MM.1S (cell line): ENCODE results near the gene UBLCP1.
A peak's percentile ranks its signal among the peaks of the same experiment; 100 is the strongest.

Experiments
- DNase-seq: peaks from one replicate; pipeline ENCODE4 v3.0.0-alpha.2; 2015
- H2AFZ ChIP-seq: fragments of 300-600 bp; sonication (generic); 2 replicates; pipeline ENCODE4 v1.6.0; 2016; ENCODE audit warnings: antibody characterized with exemption, low read length
- H3F3A ChIP-seq: fragments of 300-600 bp; sonication (generic); 2 replicates; pipeline ENCODE4 v1.6.1; 2016; ENCODE audit warnings: mild to moderate bottlenecking, antibody characterized with exemption, low read length, moderate library complexity, mixed read lengths; ENCODE audit not compliant: insufficient read depth
- H3K27ac ChIP-seq: fragments of 300-600 bp; sonication (generic); 2 replicates; pipeline ENCODE4 v1.5.1; 2016; ENCODE audit warnings: mild to moderate bottlenecking, low read length
- H3K27me3 ChIP-seq: fragments of 300-600 bp; sonication (generic); replicated peaks from 2 replicates; pipeline ENCODE4 v1.6.0; 2016; ENCODE audit warnings: low read length; ENCODE audit not compliant: insufficient read depth
- H3K36me3 ChIP-seq: fragments of 300-600 bp; sonication (generic); replicated peaks from 2 replicates; pipeline ENCODE4 v1.6.1; 2016; ENCODE audit warnings: mild to moderate bottlenecking, low read length, mixed read lengths; ENCODE audit not compliant: insufficient read depth
- H3K4me1 ChIP-seq: fragments of 300-600 bp; sonication (generic); 2 replicates; pipeline ENCODE4 v1.6.1; 2016; ENCODE audit warnings: low read length, mixed read lengths
- H3K4me2 ChIP-seq: fragments of 300-600 bp; sonication (generic); 2 replicates; pipeline ENCODE4 v1.6.0; 2016; ENCODE audit warnings: low read depth, low read length
- H3K4me3 ChIP-seq: fragments of 300-600 bp; sonication (generic); 2 replicates; pipeline ENCODE4 v1.5.1; 2016; ENCODE audit warnings: low read length, mixed read lengths
- H3K79me2 ChIP-seq: fragments of 300-600 bp; sonication (generic); 2 replicates; pipeline ENCODE4 v1.6.1; 2016; ENCODE audit warnings: mixed run types, low read length, mixed read lengths
- H3K9ac ChIP-seq: fragments of 300-600 bp; sonication (generic); 2 replicates; pipeline ENCODE4 v1.6.1; 2016; ENCODE audit warnings: low read length, mixed read lengths
- H3K9me2 ChIP-seq: fragments of 300-600 bp; sonication (generic); replicated peaks from 2 replicates; pipeline ENCODE4 v1.6.1; 2016; ENCODE audit warnings: mild to moderate bottlenecking, low read length, mixed read lengths; ENCODE audit not compliant: insufficient read depth
- H3K9me3 ChIP-seq: fragments of 300-600 bp; sonication (generic); replicated peaks from 2 replicates; pipeline ENCODE4 v1.6.1; 2016; ENCODE audit warnings: mild to moderate bottlenecking, low read length, mixed read lengths; ENCODE audit not compliant: insufficient read depth
- H4K20me1 ChIP-seq: fragments of 300-600 bp; sonication (generic); 2 replicates; pipeline ENCODE4 v1.6.1; 2016; ENCODE audit warnings: mild to moderate bottlenecking, low read length, moderate library complexity, mixed read lengths; ENCODE audit not compliant: insufficient read depth
- EZH2 ChIP-seq: fragments of 300-600 bp; sonication (generic); optimal IDR thresholded peaks from 2 replicates; pipeline ENCODE3; 2017; ENCODE audit warnings: low read depth, mild to moderate bottlenecking, antibody characterized with exemption, low read length, mixed read lengths
- EZH2phosphoT487 ChIP-seq: fragments of 300-600 bp; sonication (generic); IDR thresholded peaks from 2 replicates; pipeline ENCODE4 v1.6.1; 2018; ENCODE audit warnings: antibody characterized with exemption, low read length
- TF ChIP-seq, protein P1 (sequence below): fragments of 300-600 bp; sonication (generic); IDR thresholded peaks from 2 replicates; pipeline ENCODE4 v1.5.1; 2016; ENCODE audit warnings: antibody characterized with exemption, low read length, mixed read lengths

The UBLCP1 gene

DNA sequence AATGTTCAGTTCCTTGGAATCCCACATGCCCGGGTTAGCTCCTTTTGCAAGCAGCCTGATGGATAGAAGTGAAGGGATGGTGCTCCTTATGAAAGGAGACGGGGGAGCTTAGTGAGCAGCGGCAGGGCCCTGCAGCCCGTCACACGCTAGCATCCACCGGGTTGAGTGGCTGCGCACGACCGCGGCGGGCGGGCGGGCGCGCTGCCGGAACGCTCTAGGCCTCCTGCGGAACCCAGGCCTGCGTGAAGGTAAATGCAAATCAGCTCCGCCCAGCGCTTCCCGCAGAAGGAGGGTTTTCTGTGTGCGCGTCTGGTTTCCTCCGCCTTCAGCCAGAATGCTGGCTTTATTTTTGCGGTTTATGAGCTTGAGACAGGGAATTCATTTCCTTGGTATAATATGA lies 47.4 kb downstream of the UBLCP1 start:
- H3K27ac ChIP-seq: no peak overlapping the region
- H2AFZ ChIP-seq: peak overlapping the region; percentile 68
- no peaks in the 10 kb centered on the region for H3K9me3 ChIP-seq
- H3K4me2 ChIP-seq: peak overlapping the region; percentile 66
- no peaks in the 10 kb centered on the region for H3K36me3 ChIP-seq
- no peaks in the 10 kb centered on the region for H3F3A ChIP-seq
- H3K27me3 ChIP-seq: no peaks in the 10 kb centered on the region
- peaks cover 7% of the 10 kb centered on the region; the same call in 1 of the 2 replicates for H3K4me1 ChIP-seq
- TF ChIP-seq EZH2phosphoT487 (no peak), EZH2 (no peak)
- TF ChIP-seq, protein P1, sequence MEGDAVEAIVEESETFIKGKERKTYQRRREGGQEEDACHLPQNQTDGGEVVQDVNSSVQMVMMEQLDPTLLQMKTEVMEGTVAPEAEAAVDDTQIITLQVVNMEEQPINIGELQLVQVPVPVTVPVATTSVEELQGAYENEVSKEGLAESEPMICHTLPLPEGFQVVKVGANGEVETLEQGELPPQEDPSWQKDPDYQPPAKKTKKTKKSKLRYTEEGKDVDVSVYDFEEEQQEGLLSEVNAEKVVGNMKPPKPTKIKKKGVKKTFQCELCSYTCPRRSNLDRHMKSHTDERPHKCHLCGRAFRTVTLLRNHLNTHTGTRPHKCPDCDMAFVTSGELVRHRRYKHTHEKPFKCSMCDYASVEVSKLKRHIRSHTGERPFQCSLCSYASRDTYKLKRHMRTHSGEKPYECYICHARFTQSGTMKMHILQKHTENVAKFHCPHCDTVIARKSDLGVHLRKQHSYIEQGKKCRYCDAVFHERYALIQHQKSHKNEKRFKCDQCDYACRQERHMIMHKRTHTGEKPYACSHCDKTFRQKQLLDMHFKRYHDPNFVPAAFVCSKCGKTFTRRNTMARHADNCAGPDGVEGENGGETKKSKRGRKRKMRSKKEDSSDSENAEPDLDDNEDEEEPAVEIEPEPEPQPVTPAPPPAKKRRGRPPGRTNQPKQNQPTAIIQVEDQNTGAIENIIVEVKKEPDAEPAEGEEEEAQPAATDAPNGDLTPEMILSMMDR: no peak
- H4K20me1 ChIP-seq: no peaks in the 10 kb centered on the region
- H3K4me3 ChIP-seq: peak overlapping the region; percentile 57
- no peaks in the 10 kb centered on the region for H3K9me2 ChIP-seq
- DNase-seq: peak; percentile 70
- no peaks in the 10 kb centered on the region for H3K79me2 ChIP-seq
- peak overlapping the region; percentile 21; the same call in 1 of the 2 replicates for H3K9ac ChIP-seq

DNA sequence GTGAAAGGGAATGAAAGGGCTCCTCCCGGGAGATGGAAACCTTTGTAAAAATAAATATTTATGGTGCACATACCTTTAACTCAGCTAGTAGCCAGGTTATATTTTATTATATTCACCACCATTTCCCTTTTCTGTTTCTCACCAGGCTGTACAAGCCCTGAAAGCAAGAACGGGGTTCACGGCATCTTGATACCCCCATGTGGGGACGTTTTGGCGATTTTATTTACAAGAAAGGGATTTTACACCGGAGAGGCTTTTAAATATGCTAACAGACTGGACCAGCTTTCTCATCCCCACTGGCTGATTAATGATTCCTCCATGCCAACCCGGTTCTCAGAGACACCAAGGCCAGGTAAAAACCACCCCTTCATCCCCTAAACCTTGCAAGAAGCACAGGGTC lies 48.0 kb downstream of the UBLCP1 start:
- Histone ChIP-seq H4K20me1 (no peaks in the 10 kb centered on the region), H3K9ac (peak overlapping the region; percentile 21; the same call in 1 of the 2 replicates), H3K4me1 (peaks cover 7% of the 10 kb centered on the region; the same call in 1 of the 2 replicates), H3K4me2 (peak overlapping the region; percentile 66), H3K36me3 (no peaks in the 10 kb centered on the region), H3K27me3 (no peaks in the 10 kb centered on the region), H2AFZ (peak overlapping the region; percentile 68), H3F3A (no peaks in the 10 kb centered on the region), H3K4me3 (peak overlapping the region; percentile 57), H3K27ac (no peak overlapping the region), H3K9me2 (no peaks in the 10 kb centered on the region), H3K9me3 (no peaks in the 10 kb centered on the region), H3K79me2 (no peaks in the 10 kb centered on the region)
- no peak for DNase-seq
- no peak for TF ChIP-seq EZH2phosphoT487
- TF ChIP-seq EZH2: no peak
- TF ChIP-seq, protein P1: no peak

DNA sequence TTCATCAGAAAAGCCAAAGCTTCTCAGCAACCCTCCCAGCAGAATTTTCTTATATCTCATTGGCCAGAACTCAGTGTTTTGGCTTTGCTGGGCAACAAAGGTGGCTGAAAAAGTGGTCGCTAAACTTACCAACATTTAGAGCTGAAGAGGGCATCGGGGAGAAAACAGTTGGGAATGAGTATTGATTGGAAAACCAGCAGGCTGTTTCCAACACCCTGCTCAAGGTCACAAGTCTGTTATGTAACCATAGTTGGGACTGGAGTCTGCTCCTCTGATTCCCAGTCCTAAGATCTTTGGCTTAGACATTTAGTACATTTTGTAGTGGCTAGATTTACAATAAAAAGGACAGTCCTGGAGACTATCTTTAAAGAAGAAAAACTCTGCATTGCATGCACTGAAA lies 50.1 kb downstream of the UBLCP1 start:
- no peaks in the 10 kb centered on the region for H3K36me3 ChIP-seq
- no peaks in the 10 kb centered on the region for H4K20me1 ChIP-seq
- H3K9me2 ChIP-seq: no peaks in the 10 kb centered on the region
- no peak overlapping the region for H2AFZ ChIP-seq
- H3K79me2 ChIP-seq: no peaks in the 10 kb centered on the region
- H3K9me3 ChIP-seq: no peaks in the 10 kb centered on the region
- no peak for DNase-seq
- peaks cover 7% of the 10 kb centered on the region; the same call in 1 of the 2 replicates for H3K4me1 ChIP-seq
- no peak overlapping the region for H3K27ac ChIP-seq
- no peak overlapping the region for H3K4me2 ChIP-seq
- H3K9ac ChIP-seq: no peak overlapping the region
- H3F3A ChIP-seq: no peaks in the 10 kb centered on the region
- TF ChIP-seq, protein P1: no peak
- TF ChIP-seq EZH2 (no peak), EZH2phosphoT487 (no peak)
- H3K4me3 ChIP-seq: no peak overlapping the region
- no peaks in the 10 kb centered on the region for H3K27me3 ChIP-seq
